Stimulated activated CD8-positive, alpha-beta memory T cell treated with anti-CD3 and anti-CD28 coated beads, Interleukin-15, amount 100 ng/mL, for 24 hours (primary cell): ENCODE measurements around the gene SPATA13.

Experiments used
- DNase-seq: peaks from one replicate; pipeline ENCODE4 v3.0.0-alpha.2; 2020; ENCODE audit warnings: low read depth

The SPATA13 gene

DNA sequence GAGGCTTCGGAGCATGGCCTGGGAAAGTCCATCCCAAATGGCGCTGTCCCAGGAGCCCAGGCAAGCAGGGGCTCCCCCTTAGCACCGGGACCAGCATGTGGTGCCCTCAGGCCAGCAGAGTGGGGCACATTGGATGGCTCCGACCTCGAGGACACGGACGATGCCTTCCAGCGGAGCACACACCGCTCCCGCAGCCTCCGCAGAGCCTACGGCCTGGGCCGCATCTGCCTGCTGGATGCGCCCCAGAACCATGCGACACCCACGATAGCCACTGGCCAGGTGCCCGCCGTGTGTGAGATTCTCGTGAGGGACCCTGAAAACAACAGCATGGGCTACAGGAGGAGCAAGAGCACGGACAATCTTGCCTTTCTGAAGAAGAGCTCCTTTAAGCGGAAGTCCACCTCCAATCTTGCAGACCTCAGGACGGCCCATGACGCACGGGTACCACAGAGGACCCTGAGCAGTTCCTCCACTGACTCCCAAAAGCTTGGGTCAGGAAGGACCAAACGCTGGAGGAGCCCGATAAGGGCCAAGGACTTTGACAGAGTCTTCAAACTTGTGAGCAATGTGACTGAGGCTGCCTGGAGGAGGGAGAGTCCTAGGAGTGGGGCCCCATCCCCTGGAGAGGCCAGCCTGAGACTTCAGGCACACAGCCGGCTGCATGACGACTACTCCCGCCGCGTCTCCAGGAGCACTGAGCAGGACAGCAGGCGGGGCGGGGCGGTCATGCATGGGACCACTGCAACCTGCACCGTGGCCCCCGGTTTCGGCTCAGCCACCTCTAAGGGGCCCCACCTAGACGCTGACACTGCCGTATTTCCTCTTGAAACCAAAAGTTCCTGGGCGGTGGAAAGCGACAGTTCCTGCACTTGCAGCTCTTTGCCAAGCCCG, 63.1 kb downstream of the SPATA13 start:
- DNase-seq: no peak

GRCh38 chr13:24224232-24224680, 63.7 kb downstream of the SPATA13 start:
- no peak for DNase-seq

- no peak for DNase-seq
Measured at GRCh38 chr13:24225062-24225461, 64.5 kb downstream of the SPATA13 start.

GRCh38 chr13:24225930-24226329, 65.4 kb downstream of the SPATA13 start:
- DNase-seq: no peak

DNA sequence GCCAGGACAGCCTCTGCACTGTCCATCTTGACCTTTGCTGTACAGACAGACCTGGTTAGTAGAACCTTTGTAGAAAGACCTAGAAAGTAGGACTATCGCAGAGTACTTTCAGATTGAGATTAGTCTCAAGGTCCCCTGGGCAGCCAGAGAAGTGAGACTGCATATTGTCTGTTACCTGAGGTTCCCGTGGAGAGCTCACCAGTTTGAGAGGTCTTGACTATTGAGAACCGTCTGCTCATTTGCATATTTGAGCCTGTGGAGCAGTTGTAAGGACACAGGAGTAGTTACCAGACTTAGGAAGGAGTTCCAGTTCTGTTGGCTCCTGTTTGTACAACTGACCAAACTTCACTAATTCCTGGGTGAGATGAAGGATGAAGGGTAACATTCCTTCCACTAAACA, 66.2 kb downstream of the SPATA13 start:
- DNase-seq: no peak

GRCh38 chr13:24228852-24229458, 68.4 kb downstream of the SPATA13 start:
- DNase-seq: no peak

GRCh38 chr13:24230428-24231072, 70.0 kb downstream of the SPATA13 start:
- DNase-seq: no peak

DNA sequence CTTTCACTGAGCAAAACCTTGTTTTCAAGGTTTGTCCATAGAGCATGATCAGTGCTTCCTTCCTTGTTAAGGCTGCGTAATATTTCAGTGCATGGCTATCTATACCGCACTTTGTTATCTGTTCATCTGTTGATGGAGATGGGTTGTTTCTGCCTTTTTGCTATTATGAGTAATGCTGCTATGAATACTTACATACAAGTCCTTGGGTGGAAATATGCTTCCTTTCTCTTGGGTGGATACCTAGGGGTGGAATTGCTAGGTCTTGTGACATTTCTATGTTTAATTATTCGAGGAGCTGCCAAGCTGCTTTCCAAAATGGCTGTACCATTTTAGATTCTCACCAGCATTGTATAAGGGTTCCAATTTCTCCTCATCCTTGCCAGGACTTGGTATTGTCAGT, 70.9 kb downstream of the SPATA13 start:
- no peak for DNase-seq

DNA sequence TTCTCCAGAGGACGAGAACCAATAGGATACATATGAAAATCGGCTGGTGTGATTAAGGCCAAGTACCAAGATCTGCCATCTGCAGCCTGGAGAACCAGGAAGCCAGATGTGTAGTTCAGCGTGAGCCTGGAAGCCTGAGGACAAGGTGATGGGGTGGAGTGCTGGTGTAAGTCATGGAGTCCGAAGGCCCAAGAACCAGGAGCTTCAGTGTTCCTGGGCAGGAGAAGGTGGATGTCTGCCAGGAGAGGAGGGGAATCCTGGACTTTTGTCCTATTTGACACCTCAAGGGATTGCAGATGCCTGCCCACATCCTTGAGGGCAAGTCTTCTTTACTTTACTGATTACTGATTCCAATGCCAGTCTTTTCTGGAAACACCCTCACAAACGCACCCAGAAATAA, 71.5 kb downstream of the SPATA13 start:
- DNase-seq: no peak

- DNase-seq: no peak
Measured at GRCh38 chr13:24232474-24232873, 72.0 kb downstream of the SPATA13 start.

DNA sequence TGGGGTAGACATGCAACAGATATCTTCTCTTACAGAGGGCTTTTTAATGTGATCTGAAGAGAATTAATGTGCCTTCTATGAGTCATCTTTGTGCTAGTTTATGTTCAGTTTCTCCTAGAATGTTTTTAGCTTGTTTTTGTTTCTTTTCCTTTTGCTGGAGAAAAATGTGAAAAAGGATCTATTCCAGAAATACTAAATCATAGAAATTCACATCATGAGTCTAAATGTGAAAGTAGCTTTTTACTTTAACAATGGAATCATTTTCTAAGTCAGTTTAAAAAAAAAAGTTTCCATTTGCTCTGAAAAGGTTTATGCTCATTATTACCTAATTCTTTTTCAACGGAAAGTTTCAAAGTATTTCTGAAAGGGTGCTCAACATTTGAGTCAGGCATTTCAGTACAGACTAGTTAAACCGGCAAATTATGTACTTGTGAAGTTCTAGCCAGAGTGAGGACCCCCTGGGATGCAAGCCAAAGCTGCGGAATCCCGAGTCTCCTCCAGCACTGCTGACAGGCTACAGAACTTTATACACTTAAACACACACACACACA, 72.9 kb downstream of the SPATA13 start:
- no peak for DNase-seq

GRCh38 chr13:24234200-24234915, 73.8 kb downstream of the SPATA13 start:
- DNase-seq: no peak

DNA sequence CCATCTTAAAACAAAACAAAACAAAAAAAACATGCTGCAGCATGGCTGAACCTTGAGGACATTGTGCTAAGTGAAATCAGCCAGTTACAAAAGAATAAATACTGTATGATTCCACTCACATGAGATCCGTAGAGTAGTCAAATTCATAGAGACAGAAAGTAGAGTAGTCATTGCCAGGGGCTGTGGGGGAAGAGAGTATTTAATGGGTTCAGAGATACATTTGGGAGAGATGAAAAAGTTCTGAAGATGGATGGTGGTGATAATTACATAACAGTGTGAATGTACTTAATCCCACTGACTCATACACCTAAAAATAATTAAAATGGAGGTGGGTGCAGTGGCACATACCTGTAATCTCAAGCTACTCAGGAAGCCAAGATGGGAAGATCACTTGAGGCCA, 76.8 kb downstream of the SPATA13 start:
- no peak for DNase-seq

GRCh38 chr13:24241336-24241735, 80.8 kb downstream of the SPATA13 start:
- no peak for DNase-seq

DNA sequence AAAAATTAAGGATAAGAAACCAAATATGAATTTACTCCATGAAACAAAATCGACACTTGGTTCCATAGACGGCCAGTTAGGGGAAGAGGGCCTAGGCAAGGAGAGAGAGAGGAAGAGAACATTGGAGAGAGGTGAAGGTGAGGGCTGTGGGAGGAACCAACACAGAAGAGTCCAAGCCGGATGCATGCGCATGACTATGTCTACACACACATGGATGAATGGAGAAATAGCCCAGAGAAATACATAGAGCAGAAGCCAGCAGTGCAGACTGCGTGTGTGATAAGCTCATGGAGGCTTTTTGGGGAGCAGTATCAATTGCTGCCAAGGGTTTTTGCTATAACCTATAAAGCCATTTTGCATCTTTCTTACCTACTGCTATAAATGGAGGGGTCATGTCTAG, 81.6 kb downstream of the SPATA13 start:
- DNase-seq: no peak

GRCh38 chr13:24243302-24243701, 82.8 kb downstream of the SPATA13 start:
- no peak for DNase-seq

- DNase-seq: no peak
Measured at GRCh38 chr13:24244802-24245201, 84.3 kb downstream of the SPATA13 start.

DNA sequence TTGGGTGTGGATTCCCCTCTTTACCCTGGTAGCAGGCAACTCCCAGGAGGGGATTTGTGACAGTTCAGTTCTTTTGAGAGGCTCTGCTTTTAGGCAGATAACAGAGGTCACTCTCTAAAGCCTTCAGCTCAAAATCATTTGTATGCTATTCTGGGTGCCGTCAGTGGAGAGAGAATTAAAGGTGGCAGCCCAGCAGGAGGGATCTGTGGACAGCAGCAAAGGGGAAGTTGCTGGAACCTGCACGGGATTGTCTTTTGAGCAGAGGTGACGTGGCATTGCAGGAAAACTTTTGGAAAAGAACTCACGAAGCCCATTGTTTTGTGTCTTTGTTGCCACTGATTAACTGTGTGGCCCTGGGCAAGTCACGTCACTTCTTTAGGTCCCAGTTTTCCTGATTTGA, 86.5 kb downstream of the SPATA13 start:
- DNase-seq: no peak

- no peak for DNase-seq
Measured at GRCh38 chr13:24249624-24250023, 89.1 kb downstream of the SPATA13 start.

DNA sequence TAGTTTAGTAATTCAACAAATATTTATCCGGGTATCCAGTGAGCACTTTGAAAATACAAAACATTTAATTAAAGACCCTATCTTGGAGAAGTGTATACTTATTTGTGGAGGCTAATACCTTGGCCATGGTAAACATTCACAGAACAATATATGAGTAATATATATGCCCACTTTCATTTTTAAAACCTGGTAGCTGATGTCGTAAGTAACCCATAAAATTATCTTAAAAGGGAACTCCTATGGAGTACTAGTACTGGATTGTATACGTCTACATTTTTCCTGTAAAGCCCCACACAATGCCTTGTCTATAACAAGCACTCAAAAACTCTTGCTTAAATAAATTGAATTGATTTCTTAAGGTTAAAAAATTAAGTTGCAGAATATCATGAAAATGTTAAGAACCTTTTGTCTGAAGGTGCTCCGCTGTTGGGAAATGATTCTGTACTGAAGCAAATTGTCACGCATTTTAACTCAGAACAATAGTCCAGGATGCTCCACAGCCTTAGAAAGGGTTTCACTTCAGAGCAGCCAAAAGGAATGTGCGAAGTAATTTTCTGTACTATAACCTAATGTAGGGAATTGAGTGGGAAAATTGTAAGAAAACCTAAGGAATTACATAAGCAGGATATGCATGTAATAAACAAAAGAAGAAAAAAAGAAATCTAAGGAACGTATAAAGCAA, 90.0 kb downstream of the SPATA13 start:
- DNase-seq: no peak

GRCh38 chr13:24251525-24251924, 91.0 kb downstream of the SPATA13 start:
- no peak for DNase-seq

DNA sequence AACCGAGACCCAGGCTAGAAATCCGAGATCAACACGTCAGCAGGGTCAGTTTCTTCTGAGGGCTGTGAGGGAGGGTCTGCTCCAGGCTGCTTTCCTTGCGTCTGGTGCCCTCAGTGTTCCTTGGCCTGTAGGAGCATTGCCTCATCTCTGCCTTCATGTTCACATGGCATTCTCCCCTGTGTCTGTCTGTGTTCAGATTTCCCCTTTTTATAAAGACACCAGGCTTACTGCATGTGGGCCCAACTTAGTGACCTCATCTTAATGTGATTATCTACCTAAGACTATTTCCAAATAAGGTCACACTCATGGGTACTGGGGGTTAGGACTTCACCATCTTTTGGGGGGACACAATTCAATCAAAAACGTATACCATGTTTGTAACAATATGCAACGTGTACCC, 91.6 kb downstream of the SPATA13 start:
- DNase-seq: no peak
